ENCODE data around the gene FICD. TPM values are rescaled to one million over a fixed set of nuclear protein-coding genes. Genes with fewer than 3 reads are reported as not detected.

FICD gene
- total and polyA plus RNA-seq, 9 of the 15 experiments (the other 6 are each of a cell fraction or from before 2014, with no cell fraction given), result 0.88 to 4.5 (median 1.9) TPM

- Histone ChIP-seq H3K27me3 (ENCODE audit: control insufficient read depth in 2 of 2, insufficient read depth in 2 of 2, low read length in 2 of 2) (0 out of 5 replicates have a peak, but pooled peaks cover 0 to 2% of the 10 kb centered on the region in 2 experiments), H3K79me2 (ENCODE audit: control insufficient read depth, insufficient read depth, low read length) (no peaks in the 10 kb centered on the region), H3K9ac (ENCODE audit: insufficient read depth in 1 of 2, low read depth in 2 of 2, low read length in 2 of 2) (peak overlapping the region in 1 of 2 experiments; percentile 25; a peak in 1 of 4 replicates), H3K36me3 (ENCODE audit: control insufficient read depth, insufficient read depth, low read length) (no peaks in the 10 kb centered on the region), H3K9me3 (replicated peaks; ENCODE audit: control insufficient read depth, insufficient read depth, low read depth, low read length) (peaks cover 4% of the 10 kb centered on the region; the same call in 1 of the 2 replicates), H3K4me3 (no peak overlapping the region), H3K27ac (ENCODE audit: extremely low read depth, low read depth, low read length) (peak overlapping the region; percentile 76), H4K20me1 (replicated peaks; ENCODE audit: control insufficient read depth, insufficient read depth, low read length) (no peaks in the 10 kb centered on the region), H3K9me1 (ENCODE audit: control insufficient read depth, insufficient read depth, low read length) (no peaks in the 10 kb centered on the region), H3K4me1 (replicated peaks in 1 of 2; ENCODE audit: control insufficient read depth in 2 of 2, insufficient read depth in 2 of 2, low read length in 2 of 2) (peaks cover 3 to 30% of the 10 kb centered on the region in 2 experiments; a peak in 4 of 5 replicates), H2AFZ (ENCODE audit: low read depth, low read length) (peak overlapping the region; percentile 97), H3K4me2 (ENCODE audit: insufficient read depth, low read length) (peak overlapping the region; percentile 65)
- intact Hi-C loops (cut with micrococcal nuclease), result no loop called here
- ChIA-PET CTCF (ENCODE audit: low intra/inter-chr PET ratio) (no interaction called here), POLR2A (interaction anchor here (0.6 to 0.7 kb wide), 3 partner anchors 16 to 704 kb away, joined by 3 to 4 read pairs (median 3); no protein-coding TSS in a partner anchor)
- WGBS (ENCODE audit: insufficient coverage, low coverage, missing lambda C conversion rate), result 20% methylated on average over 11 of the region's 11 CpGs
- BruUV-seq (replicated peaks), result TSS peak; percentile 81
- peak; percentile 97 for ATAC-seq
- in situ Hi-C loops (cut with MboI), result no loop called here
- peak; percentile 92 for FAIRE-seq
- DNase-seq (ENCODE audit: extremely low read depth in 1 of 4, low spot score in 3 of 4), result peak; percentile 51 to 90 (median 60)
- TF ChIP-seq KLF10 (CRISPR knock-in tag; IDR thresholded peaks at IDR 0.05) (no peak), POLR2AphosphoS2 (IDR thresholded peaks at IDR 0.05; ENCODE audit: low read length) (no peak), TRIM28 (IDR thresholded peaks at IDR 0.05) (no peak), HINFP (tag; conservative IDR thresholded peaks at IDR 0.05; ENCODE audit: low read depth) (no peak), ZNF444 (CRISPR knock-in tag; IDR thresholded peaks at IDR 0.05) (no peak), E2F8 (IDR thresholded peaks at IDR 0.05; ENCODE audit: low read depth, partially characterized antibody) (no peak), ZBTB26 (CRISPR knock-in tag; IDR thresholded peaks at IDR 0.05) (no peak), KLF16 (IDR thresholded peaks at IDR 0.05) (no peak), SMC3 (conservative IDR thresholded peaks at IDR 0.05; ENCODE audit: insufficient read depth, low read depth, low read length) (no peak), CTCFL (IDR thresholded peaks at IDR 0.05; ENCODE audit: borderline replicate concordance, insufficient read depth, low read depth, low read length, poor library complexity, severe bottlenecking) (no peak), TCF15 (CRISPR knock-in tag; IDR thresholded peaks at IDR 0.05) (no peak), HDAC1 (IDR thresholded peaks at IDR 0.05) (no peak), ZNF263 (CRISPR knock-in tag; IDR thresholded peaks at IDR 0.05; ENCODE audit: borderline replicate concordance) (no peak)
Observed at GRCh38 chr12:108477055-108477880, 37.8 kb upstream of the FICD start.

Data from K562 (cell line).